ENCODE measurements around the gene HDAC4.

- TF ChIP-seq CTCF (IDR thresholded peaks at IDR 0.05): no peak
- no peak for TF ChIP-seq POLR2A (IDR thresholded peaks at IDR 0.05)
- TF ChIP-seq EP300 (IDR thresholded peaks at IDR 0.05): no peak
These were observed 22.7 kb upstream of the HDAC4 start for GRCh38 chr2:239423551-239423950.

Data from tibial nerve (tissue), 4 donors.